Kidney glomerular epithelial cell (primary cell): ENCODE results near the gene HSFX2.
"Not testable (repeated sequence)": the region's sequence is repeated elsewhere in the genome, so short reads cannot be mapped to it uniquely, and the experiment has no call there.

ENCODE experiments used
- DNase-seq: peaks from one replicate; lab custom pipeline; 2025; lab: John Stamatoyannopoulos, UW

Gene HSFX2

GRCh38 chrX:149590993-149591392 is 4.1 kb downstream of the HSFX2 start:
- DNase-seq: not testable (repeated sequence)

DNA sequence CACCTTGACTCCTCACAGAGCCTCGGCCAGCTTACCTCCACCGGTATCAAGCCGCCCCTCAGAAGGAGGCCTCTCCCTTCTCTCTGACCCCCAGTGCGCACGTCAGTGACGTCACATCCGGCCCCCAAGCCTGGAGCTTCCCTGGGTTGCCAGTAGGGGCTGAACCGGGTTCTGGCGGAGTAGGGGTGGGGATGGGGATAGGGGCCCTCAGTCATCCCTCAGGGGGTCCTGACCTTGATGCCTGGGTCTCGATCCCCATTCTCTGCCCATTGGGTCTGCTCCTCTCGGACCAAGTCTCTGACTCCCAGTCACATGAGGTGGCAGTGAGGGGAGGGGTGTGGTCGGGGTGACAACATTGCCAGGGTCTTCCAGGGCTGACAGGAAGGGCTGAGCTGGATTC is 7.8 kb downstream of the HSFX2 start, which contains the start of gene MAGEA9B:
Gene MAGEA9B, minus strand, starts transcription at position 101 of the 400 bp plus-strand sequence. CDS start 4,280 bp downstream, outside the sequence.
- not testable (repeated sequence) for DNase-seq

- DNase-seq: not testable (repeated sequence)
Measured at GRCh38 chrX:149585631-149586030, 9.5 kb downstream of the HSFX2 start.

GRCh38 chrX:149573456-149573855 is 21.7 kb downstream of the HSFX2 start:
- DNase-seq: not testable (repeated sequence)

DNA sequence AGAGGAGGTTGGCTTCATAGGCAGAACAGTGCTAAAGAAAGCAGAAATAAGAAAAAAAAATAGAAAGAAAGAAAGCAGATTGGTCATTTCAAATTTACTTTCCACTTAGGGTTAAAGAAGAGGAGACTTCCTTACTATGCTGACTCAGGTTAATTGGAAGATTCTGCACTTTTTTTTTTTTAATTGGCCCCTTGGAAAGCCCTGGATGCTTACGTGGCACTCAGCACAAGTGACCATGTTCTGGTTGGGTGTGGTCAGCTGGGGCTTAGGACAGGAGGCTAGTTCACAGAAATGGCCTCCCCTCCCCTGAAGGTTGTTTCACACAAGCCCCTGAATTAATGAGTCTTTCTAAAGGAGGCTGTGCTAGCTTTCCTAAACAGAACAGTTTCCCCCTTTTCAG is 22.4 kb downstream of the HSFX2 start:
- no peak for DNase-seq

DNA sequence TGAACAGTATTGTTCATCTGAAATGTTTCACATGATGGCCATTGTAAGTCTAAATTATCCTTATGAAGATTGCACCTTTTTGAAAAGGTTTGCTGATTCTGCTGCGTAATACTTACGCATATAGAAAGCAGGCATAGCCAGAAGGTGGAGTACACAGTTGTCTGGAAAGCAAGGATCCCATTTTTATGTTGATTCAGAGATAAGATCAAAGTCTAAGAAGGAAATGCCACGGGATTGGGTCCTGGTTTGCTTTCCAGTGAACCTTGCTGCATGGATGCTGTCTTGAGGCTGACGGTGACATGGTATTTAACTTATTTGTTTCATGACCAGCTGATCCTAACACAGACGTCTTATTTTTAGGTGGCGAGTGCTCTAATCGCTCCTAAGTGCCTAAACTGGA is 23.3 kb downstream of the HSFX2 start:
- no peak for DNase-seq

GRCh38 chrX:149570668-149571067 is 24.4 kb downstream of the HSFX2 start:
- DNase-seq: no peak

- no peak for DNase-seq
Measured at GRCh38 chrX:149569770-149570169, 25.3 kb downstream of the HSFX2 start.

GRCh38 chrX:149568701-149569296 is 26.3 kb downstream of the HSFX2 start:
- DNase-seq: no peak

DNA sequence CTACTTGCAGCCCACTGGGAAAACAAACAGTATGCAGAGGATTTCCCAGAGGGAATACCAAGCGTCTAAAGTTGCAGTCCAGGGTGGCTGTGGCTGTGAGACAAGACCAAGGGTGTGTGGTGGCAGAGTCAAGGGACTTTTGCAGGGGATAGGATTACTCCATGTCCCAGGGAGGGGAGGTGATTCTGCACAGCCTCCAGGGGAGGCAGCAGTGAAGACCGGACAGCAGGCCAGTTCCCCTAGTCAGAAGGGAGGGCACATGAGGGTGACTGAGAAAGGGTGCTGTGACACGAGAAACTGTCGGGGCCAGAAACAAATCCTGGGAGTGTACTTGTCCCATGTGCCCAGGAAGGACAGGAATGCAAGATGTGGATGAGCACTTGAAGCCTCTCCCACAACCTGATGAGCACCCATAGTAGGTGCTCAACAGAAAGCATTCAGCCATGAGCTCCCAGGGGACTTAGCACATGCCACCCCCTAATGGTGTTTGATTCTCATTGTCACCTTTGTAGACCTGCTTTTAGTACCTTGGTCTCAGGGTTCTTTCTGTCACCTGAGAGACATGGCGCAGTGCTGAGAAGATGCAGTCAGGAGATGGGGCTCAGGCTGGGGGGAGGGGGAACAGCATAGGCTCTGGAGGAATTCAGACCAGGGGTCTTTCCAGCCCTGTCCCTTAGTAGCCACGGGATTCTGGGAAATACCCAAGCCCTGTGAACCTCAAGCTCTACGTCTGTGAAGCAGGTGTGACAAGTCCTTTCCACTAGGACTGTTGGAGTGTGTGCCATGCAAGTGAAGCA is 27.3 kb downstream of the HSFX2 start:
- no peak for DNase-seq

GRCh38 chrX:149563359-149563758 is 31.8 kb downstream of the HSFX2 start:
- DNase-seq: no peak

- DNase-seq: not testable (repeated sequence)
Measured at GRCh38 chrX:149555251-149555650, 39.9 kb downstream of the HSFX2 start.

GRCh38 chrX:149551939-149552248 is 43.2 kb downstream of the HSFX2 start:
- DNase-seq: not testable (repeated sequence)

GRCh38 chrX:149551245-149551938 is 43.7 kb downstream of the HSFX2 start:
- DNase-seq: not testable (repeated sequence)

GRCh38 chrX:149550454-149550853 is 44.7 kb downstream of the HSFX2 start:
- not testable (repeated sequence) for DNase-seq

DNA sequence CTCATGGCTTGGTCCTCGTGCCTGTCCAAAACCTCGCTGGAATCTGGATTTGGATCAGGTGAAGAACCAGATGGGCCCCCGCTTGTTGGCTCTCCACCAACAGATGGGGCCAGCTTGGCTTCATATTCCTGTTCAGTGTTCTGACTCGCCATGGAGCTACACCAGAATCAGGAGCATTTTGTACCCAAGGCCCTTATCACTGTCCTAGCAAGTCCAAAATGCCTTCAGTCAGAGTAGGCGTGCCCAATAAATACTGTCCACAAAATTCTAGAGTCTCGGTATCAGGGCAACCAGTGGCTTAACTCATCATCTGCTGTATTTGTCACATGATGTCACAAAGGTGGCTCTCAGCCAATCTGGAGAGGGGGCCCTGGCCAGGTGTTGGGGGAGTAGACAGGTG is 45.4 kb downstream of the HSFX2 start, which contains the start of gene HSFX3:
Gene HSFX3, minus strand, starts transcription at position 224 of the 400 bp plus-strand sequence. Its CDS starts 72 bp downstream, at position 152.
- DNase-seq: not testable (repeated sequence)

GRCh38 chrX:149547782-149548181 is 47.3 kb downstream of the HSFX2 start:
- DNase-seq: not testable (repeated sequence)

DNA sequence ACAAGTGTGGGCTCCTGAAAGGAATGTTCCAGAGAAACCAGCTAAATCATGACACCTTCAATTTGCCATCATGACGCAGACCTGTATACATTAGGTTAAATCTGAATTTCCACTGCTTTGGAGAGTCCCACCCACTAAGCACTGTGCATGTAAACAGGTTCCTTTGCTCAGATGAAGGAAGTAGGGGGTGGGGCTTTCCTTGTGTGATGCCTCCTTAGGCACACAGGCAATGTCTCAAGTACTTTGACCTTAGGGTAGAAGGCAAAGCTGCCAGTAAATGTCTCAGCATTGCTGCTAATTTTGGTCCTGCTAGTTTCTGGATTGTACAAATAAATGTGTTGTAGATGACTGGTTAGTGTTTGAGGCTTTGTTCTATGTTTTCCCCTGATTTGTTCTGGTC is 48.2 kb downstream of the HSFX2 start:
- not testable (repeated sequence) for DNase-seq

- not testable (repeated sequence) for DNase-seq
Measured at GRCh38 chrX:149545545-149546543, 49.3 kb downstream of the HSFX2 start.
